GM19452 (cell line): Measurements from ENCODE around the gene SMO.
"Not testable (repeated sequence)": the region's sequence is repeated elsewhere in the genome, so short reads cannot be mapped to it uniquely, and the experiment has no call there.

Experiments
- ATAC-seq: cut with Tn5 transposase; IDR thresholded peaks from one replicate; pipeline ENCODE4 v1.9.1; 2021; ENCODE audit not compliant: unreplicated experiment

Gene SMO

GRCh38 chr7:129208667-129209066, 20.2 kb downstream of the SMO start:
- ATAC-seq: no peak

DNA sequence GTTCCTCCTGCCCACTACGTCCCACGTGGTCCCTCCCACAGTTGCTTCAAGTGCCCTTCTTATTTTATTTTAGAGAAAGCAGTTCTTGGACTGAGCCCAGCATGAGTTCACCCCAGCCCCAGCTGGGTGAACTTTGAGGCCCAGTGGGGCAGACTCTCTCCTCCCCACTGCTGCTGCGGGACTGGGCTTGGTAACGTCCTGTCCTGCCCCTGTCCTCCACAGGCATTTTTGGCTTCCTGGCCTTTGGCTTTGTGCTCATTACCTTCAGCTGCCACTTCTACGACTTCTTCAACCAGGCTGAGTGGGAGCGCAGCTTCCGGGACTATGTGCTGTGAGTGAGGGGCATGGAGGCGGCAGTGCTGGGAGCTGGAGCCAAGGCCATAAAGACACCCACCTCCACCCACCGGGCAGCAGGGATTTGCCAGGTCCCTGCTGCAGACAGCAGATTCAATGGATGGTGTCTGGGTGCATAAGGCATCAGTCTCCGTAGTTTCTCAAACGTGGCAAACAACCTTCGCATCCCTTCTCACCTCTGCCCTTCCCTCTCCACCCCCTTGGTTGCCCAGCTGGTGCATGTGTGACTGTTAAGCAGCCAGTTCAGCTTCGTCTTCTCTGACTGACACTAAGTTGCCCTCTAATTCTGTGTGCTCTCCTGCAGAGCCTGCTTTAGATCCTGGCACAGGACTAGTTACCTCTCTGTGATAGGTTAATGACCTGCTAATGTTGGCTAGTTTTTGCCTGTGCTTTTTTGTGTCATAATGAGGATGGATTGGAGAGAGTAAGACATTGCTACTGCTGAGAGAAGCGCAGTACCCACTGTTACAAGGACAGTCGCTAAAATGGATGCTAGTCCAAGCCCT, 20.9 kb downstream of the SMO start:
- ATAC-seq: no peak

- no peak for ATAC-seq
Measured at GRCh38 chr7:129210256-129210988, 22.0 kb downstream of the SMO start.

DNA sequence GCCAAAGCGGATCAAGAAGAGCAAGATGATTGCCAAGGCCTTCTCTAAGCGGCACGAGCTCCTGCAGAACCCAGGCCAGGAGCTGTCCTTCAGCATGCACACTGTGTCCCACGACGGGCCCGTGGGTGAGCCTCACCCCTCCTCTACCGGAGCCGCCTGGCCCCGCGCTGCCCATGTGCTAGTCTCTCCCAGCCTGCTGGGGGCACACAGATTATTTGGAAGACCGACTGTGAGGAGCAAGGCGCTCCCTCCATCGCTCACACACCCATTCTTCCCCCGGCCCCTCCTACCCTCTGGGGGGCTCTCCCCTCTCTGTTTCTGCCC, 22.5 kb downstream of the SMO start:
- ATAC-seq: no peak

- ATAC-seq: no peak
Measured at GRCh38 chr7:129212126-129212525, 23.7 kb downstream of the SMO start.

- no peak for ATAC-seq
Measured at GRCh38 chr7:129212596-129212995, 24.2 kb downstream of the SMO start.

DNA sequence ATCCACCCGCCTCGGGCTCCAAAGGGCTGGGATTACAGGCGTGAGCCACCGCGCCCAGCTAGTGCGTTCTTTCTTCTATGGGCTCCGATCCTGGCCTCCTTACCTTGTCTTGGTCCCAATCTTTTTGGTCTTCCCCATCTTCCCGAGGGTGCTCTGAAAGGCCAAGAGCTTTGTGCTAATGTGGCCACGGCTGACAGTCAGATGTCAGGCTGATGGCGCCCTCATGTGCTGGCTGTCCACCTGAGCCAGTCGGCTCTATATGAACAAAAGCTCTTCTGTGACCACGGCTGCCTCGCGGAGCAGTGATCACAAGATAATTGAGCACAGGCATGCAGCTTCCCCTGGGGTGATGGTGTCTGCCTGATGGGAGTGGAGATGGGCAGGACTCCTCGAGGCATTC, 25.4 kb downstream of the SMO start:
- ATAC-seq: no peak

GRCh38 chr7:129215691-129216090, 27.3 kb downstream of the SMO start:
- ATAC-seq: not testable (repeated sequence)

GRCh38 chr7:129216101-129216715, 27.8 kb downstream of the SMO start:
- ATAC-seq: not testable (repeated sequence)

GRCh38 chr7:129216821-129217416, 28.5 kb downstream of the SMO start:
- not testable (repeated sequence) for ATAC-seq

DNA sequence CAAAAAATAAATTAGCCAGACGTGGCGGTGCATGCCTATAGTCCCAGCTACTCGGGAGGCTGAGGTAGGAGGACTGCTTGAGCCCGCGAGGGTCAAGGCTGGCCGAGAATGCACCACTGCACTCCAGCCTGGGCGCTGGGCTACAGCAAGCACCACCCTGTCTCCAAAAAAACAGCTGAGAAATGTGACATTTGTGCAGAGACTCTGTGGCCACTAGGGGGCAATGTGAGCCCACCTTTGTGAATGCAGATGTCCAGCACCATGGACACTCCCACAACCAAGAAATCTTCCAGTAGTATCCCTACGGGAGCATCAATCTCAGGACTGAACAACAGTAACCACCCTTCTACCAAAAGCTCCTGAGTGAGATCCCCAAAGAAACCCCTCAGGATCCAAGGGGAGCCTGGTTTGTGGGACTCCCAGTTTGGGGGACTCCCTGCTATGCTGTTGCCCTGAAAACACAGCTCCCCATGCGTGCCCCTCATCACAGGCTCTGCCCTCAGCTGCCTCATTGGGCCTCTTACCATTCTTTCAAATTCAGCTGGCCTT, 30.2 kb downstream of the SMO start:
- ATAC-seq: no peak

DNA sequence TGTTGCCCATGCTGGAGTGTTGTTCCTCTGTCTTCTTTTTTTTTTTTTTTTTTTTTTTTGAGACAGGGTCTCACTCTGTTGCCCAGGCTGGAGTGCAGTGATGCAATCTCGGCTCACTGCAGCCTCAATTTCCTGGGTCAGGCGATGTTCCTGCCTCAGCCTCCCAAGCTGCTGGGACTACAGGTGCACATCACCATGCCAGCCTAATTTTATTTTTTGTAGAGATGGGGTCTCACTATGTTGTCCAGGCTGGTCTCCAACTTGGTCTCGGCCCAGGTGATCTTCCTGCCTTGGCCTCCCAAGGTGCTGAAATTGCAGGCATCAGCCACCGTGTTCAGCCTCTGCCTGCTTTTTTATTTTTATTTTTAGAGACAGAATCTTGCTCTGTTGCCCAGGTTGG, 30.7 kb downstream of the SMO start:
- ATAC-seq: not testable (repeated sequence)

DNA sequence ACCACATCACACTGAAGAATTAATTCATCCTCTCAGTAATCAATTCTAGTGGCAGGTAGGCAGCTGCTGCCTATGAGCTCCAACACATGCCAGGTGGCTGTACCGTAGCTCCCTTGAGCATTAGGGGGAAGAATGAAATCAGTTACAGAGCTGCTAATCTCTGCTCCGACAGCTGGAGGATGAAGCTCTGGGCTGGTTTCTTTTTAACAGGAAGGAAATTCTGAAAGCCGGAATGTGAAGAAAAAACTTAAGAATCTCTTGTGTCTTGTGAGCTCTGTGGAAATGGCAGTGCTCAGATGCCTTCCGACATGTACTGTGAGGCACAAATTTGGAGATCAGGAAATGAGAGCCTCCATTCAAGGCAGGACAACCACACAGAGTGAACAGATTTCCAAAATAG, 33.6 kb downstream of the SMO start:
- ATAC-seq: no peak

DNA sequence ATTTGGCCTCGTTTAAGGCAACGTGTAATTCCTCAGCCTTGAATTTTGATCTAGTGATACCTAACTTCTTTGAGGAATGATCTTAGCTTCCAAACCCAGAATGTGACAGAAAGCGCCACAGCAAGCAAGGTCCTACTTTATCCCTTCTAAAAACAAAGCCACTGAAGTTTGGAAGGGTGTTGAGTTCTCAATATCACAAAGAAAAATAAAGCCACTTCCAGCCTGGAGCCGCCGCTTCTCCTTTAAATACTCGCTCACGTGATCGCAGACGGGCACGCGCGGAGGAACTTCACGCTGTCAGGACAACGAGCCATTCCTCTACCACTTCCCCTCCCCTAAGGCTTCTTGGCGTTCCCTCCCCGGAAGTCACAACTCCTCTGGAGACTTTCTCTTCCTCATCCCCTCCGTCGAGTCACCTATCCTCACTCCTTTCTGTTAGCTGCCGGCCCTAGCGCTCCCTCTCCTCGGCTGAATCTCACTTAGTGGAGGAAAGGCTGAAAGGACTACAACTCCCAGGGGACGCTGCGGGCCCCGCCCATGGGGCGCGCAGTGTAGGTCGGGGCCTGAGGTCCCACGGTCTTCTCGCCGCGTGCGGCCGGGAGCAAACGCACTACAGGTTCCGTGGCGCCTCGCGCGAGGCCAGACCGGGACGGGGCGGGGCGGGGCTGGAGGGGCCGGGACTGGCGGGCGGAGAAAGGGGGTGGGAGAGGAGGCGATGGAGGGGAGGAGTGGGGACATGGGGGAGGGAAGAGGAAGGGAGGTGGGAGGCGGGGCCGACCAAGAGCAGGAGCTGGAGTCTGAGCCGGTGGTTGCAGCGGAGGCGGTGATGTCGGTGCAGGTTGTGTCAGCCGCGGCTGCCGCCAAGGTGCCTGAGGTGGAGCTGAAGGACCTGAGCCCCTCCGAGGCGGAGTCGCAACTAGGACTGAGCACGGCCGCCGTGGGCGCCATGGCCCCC, 36.1 kb downstream of the SMO start, which contains the start of gene AHCYL2:
AHCYL2 (plus strand) TSS at position 780 of the 955 bp plus-strand sequence.
- ATAC-seq: peak; percentile 90

GRCh38 chr7:129225206-129225930, 36.9 kb downstream of the SMO start:
- ATAC-seq: peak; percentile 27

- ATAC-seq: no peak
Measured at GRCh38 chr7:129225931-129226572, 37.6 kb downstream of the SMO start.

- no peak for ATAC-seq
Measured at GRCh38 chr7:129227646-129228578, 39.5 kb downstream of the SMO start.

DNA sequence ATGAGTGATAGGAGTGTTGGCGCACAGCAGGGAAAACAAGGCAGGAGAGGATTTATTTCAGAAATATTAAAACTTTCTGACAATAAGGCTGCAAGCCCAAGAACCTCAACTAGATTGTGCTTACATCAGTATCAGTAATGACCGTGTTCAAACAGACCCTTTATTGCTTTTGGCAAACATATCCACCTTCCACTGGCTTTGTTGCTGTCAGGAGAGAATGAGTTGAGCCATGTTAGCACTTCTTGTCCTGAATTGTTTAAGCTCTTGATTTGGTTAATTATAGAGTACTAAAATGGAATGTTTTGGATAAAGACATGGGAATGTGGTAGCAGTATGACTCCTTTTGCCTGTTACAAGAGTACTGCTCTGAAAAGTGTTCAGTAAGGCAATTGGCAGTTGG, 40.2 kb downstream of the SMO start:
- no peak for ATAC-seq
